NCI-H1930 (cell line): Measurements from ENCODE around the gene PATL1.
"Not testable (repeated sequence)": the region's sequence is repeated elsewhere in the genome, so short reads cannot be mapped to it uniquely, and the experiment has no call there.

Source experiments
- DNase-seq, 2 experiments: peaks; one replicate each; lab custom pipeline; 2025; lab: John Stamatoyannopoulos, UW

The PATL1 gene

GRCh38 chr11:59668950-59669610, at the start of gene PATL1:
PATL1 (minus strand) TSS chr11:59669037; CDS start chr11:59668895, 142 bp downstream.
- peak; percentile 95 to 96 for DNase-seq

GRCh38 chr11:59716051-59716450, 47.2 kb upstream of the PATL1 start:
- DNase-seq = no peak

- DNase-seq = no peak
These were observed 44.9 kb upstream of the PATL1 start, which contains the start of gene OR10V1 for GRCh38 chr11:59713745-59714144. OR10V1 (minus strand) TSS chr11:59713845; CDS start chr11:59713845, 0 bp downstream.

GRCh38 chr11:59710136-59710847, 41.5 kb upstream of the PATL1 start:
- no peak for DNase-seq

- DNase-seq = no peak
These were observed 39.7 kb upstream of the PATL1 start for GRCh38 chr11:59708537-59708936.

GRCh38 chr11:59707371-59707770, 38.5 kb upstream of the PATL1 start:
- DNase-seq = no peak

GRCh38 chr11:59706518-59707285, 37.9 kb upstream of the PATL1 start:
- no peak for DNase-seq

GRCh38 chr11:59705294-59705693, 36.5 kb upstream of the PATL1 start:
- no peak for DNase-seq

GRCh38 chr11:59703515-59703914, 34.7 kb upstream of the PATL1 start:
- DNase-seq = not testable (repeated sequence)

GRCh38 chr11:59700157-59700556, 31.3 kb upstream of the PATL1 start:
- not testable (repeated sequence) for DNase-seq

- DNase-seq = no peak
These were observed 29.7 kb upstream of the PATL1 start for GRCh38 chr11:59698506-59698905.

- no peak for DNase-seq
These were observed 24.1 kb upstream of the PATL1 start for GRCh38 chr11:59692915-59693314.

- DNase-seq = no peak
These were observed 22.3 kb upstream of the PATL1 start for GRCh38 chr11:59691156-59691555.

- no peak for DNase-seq
These were observed 20.2 kb upstream of the PATL1 start for GRCh38 chr11:59689015-59689414.

GRCh38 chr11:59681260-59681725, 12.5 kb upstream of the PATL1 start:
- not testable (repeated sequence) for DNase-seq

GRCh38 chr11:59680287-59681154, 11.7 kb upstream of the PATL1 start:
- DNase-seq = peak in 1 of 2 experiments; percentile 38

- no peak for DNase-seq
These were observed 10.5 kb upstream of the PATL1 start for GRCh38 chr11:59679347-59679746.

- DNase-seq = no peak
These were observed 10.0 kb upstream of the PATL1 start for GRCh38 chr11:59678813-59679165.

GRCh38 chr11:59678118-59678812, 9.4 kb upstream of the PATL1 start:
- DNase-seq = no peak

- no peak for DNase-seq
These were observed 7.4 kb upstream of the PATL1 start for GRCh38 chr11:59676205-59676604.

- DNase-seq = no peak
These were observed 5.5 kb upstream of the PATL1 start for GRCh38 chr11:59674291-59674690.
